ENCODE data around the gene UVRAG.

DNA sequence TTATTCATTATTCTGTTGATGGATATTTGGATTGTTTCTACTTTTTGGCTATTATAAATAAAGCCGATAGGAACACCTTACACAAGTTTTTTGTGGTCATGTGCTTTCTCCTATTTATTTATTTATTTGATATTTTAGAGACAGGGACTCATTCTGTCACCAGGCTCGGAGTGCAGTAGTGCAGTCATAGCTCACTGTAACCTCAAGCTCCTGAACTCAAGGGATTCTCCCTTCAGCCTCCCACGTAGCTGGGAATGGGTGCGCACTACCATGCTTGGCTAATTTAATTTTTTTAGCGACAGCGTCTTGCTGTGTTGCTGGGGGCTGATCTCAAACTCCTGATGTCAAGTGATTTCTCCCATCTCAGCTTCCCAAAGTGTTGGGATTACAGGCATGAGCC lies 135.1 kb downstream of the UVRAG start:
- TF ChIP-seq POLR2A (IDR thresholded peaks at IDR 0.05; ENCODE audit: low read depth, low read length) (no peak), TAF1 (IDR thresholded peaks at IDR 0.05; ENCODE audit: low read depth, low read length) (no peak), SPI1 (IDR thresholded peaks at IDR 0.05; ENCODE audit: low read depth, low read length) (no peak), POU2F2 (IDR thresholded peaks at IDR 0.05; ENCODE audit: low read depth, low read length) (no peak)

Data from GM12891 (cell line).